Keratinocyte (primary cell): ENCODE data around the gene RFX7. TPM values are rescaled to one million over a fixed set of nuclear protein-coding genes. Genes with fewer than 3 reads are reported as not detected.

Experiments
- DNase-seq: peaks from one replicate; pipeline ENCODE4 v3.0.0-alpha.2; 2011; ENCODE audit warnings: low read depth, missing footprints, low spot score
- FAIRE-seq: peaks from 2 replicates; lab custom pipeline; 2011; peaks lifted over from hg19 to GRCh38; lab: Jason Lieb, UNC
- H2AFZ ChIP-seq: 2 replicates; pipeline ENCODE4 v1.6.0; 2012; ENCODE audit warnings: low read length, control low read depth, inconsistent platforms; ENCODE audit not compliant: control insufficient read depth
- H3K27ac ChIP-seq: 2 replicates; pipeline ENCODE4 v1.5.1; 2011; ENCODE audit warnings: low read length; ENCODE audit not compliant: control insufficient read depth, insufficient read depth
- H3K27me3 ChIP-seq: 3 replicates; pipeline ENCODE4 v1.6.0; 2011; ENCODE audit warnings: low read length; ENCODE audit not compliant: control insufficient read depth, insufficient read depth; ENCODE audit errors: extremely low read depth
- H3K36me3 ChIP-seq, 2 experiments: 2 replicates in 1 of 2; 3 replicates in 1 of 2; pipeline ENCODE4 v1.5.1; 2011; ENCODE audit warnings: low read length in 2 of 2, mild to moderate bottlenecking in 1 of 2; ENCODE audit not compliant: control insufficient read depth in 2 of 2, insufficient read depth in 2 of 2; ENCODE audit errors: extremely low read depth in 1 of 2
- H3K4me1 ChIP-seq: 3 replicates; pipeline ENCODE4 v1.5.1; 2011; ENCODE audit warnings: low read length; ENCODE audit not compliant: control insufficient read depth, insufficient read depth; ENCODE audit errors: extremely low read depth
- H3K4me2 ChIP-seq: 3 replicates; pipeline ENCODE4 v1.6.0; 2011; ENCODE audit warnings: low read depth, low read length; ENCODE audit not compliant: control insufficient read depth, insufficient read depth; ENCODE audit errors: extremely low read depth
- H3K4me3 ChIP-seq, 3 experiments: fragments of 200-600 bp in 1 of 3; sonication (generic) in 1 of 3; 2 replicates in 2 of 3; 3 replicates in 1 of 3; pipeline ENCODE4 v1.5.1; 2011 to 2016; ENCODE audit warnings: low read length in 3 of 3, mild to moderate bottlenecking in 3 of 3, control low read depth in 2 of 3, inconsistent platforms in 1 of 3, low read depth in 1 of 3, mixed read lengths in 1 of 3, mixed run types in 1 of 3, moderate library complexity in 1 of 3; ENCODE audit not compliant: control insufficient read depth in 2 of 3, insufficient read depth in 2 of 3; ENCODE audit errors: extremely low read depth in 1 of 3
- H3K79me2 ChIP-seq: 2 replicates; pipeline ENCODE4 v1.6.0; 2012; ENCODE audit warnings: low read length; ENCODE audit not compliant: control insufficient read depth, insufficient read depth
- H3K9ac ChIP-seq: 3 replicates; pipeline ENCODE4 v1.6.0; 2011; ENCODE audit warnings: low read length; ENCODE audit not compliant: control insufficient read depth, insufficient read depth; ENCODE audit errors: extremely low read depth
- H3K9me1 ChIP-seq: 3 replicates; pipeline ENCODE4 v1.6.0; 2011; ENCODE audit warnings: low read length; ENCODE audit not compliant: control insufficient read depth, insufficient read depth; ENCODE audit errors: extremely low read depth
- H3K9me3 ChIP-seq: 2 replicates; pipeline ENCODE4 v1.5.1; 2012; ENCODE audit warnings: low read depth, low read length; ENCODE audit not compliant: control insufficient read depth
- H4K20me1 ChIP-seq: 3 replicates; pipeline ENCODE4 v1.6.0; 2011; ENCODE audit warnings: low read length; ENCODE audit not compliant: control insufficient read depth, insufficient read depth; ENCODE audit errors: extremely low read depth
- CTCF ChIP-seq, 3 experiments: IDR thresholded peaks in 1 of 3; conservative IDR thresholded peaks in 1 of 3; optimal IDR thresholded peaks in 1 of 3; 2 replicates in 2 of 3; 3 replicates in 1 of 3; pipeline versions ENCODE3 to v1.5.1; 2011; ENCODE audit warnings: low read length in 3 of 3, mild to moderate bottlenecking in 3 of 3, moderate library complexity in 2 of 3, control low read depth in 1 of 3, inconsistent platforms in 1 of 3; ENCODE audit not compliant: insufficient read depth in 2 of 3; ENCODE audit errors: extremely low read depth in 1 of 3
- EZH2 ChIP-seq: IDR thresholded peaks from one replicate; pipeline ENCODE4 v1.6.1; 2012; ENCODE audit warnings: inconsistent platforms, mild to moderate bottlenecking, low read length, moderate library complexity
- dilution Hi-C: fragments of 300-500 bp; cut with MboI; formaldehyde crosslinking; loops from one replicate; pipeline ENCODE4 v1.7.0; 2020; ENCODE audit warnings: low sequenced_read_pairs; ENCODE audit not compliant: extremely low pct_ligation_motif_present
- polyA plus RNA-seq, 5 experiments: library from polyadenylated mRNA; depleted of rRNA in 3 of 5; stranded (reverse) in 3 of 5; stranded (forward) in 1 of 5; unstranded in 1 of 5; fragments of >200 nt; gene quantifications; 1 replicate in 1 of 5; 2 replicates in 3 of 5; 3 replicates in 1 of 5; pipeline versions ENCODE4 v1.2.1 to v1.2.3, GENCODE V29; 2011 to 2012; ENCODE audit warnings: missing spikeins in 2 of 5, low read depth in 1 of 5, low replicate concordance in 1 of 5

The RFX7 gene
- polyA plus RNA-seq, 1 donor (not counting 4 experiments of a cell fraction or from before 2014, with no cell fraction given), result 16.3 TPM

- Histone ChIP-seq H3K27me3 (no peaks in the 10 kb centered on the region), H3K9me1 (no peaks in the 10 kb centered on the region), H3K9me3 (no peaks in the 10 kb centered on the region), H3K4me2 (no peak overlapping the region), H3K36me3 (no peaks in the 10 kb centered on the region), H3K9ac (no peak overlapping the region), H3K79me2 (no peaks in the 10 kb centered on the region), H3K4me1 (peaks cover 28% of the 10 kb centered on the region), H4K20me1 (no peaks in the 10 kb centered on the region), H3K4me3 (no peak overlapping the region), H2AFZ (no peak overlapping the region), H3K27ac (no peak overlapping the region)
- FAIRE-seq, result peak; percentile 39
- DNase-seq, result no peak
- no peak for TF ChIP-seq EZH2
- no peak for TF ChIP-seq CTCF (optimal IDR thresholded peaks at IDR 0.05 in 1 of 3, IDR thresholded peaks at IDR 0.05 in 1 of 3, conservative IDR thresholded peaks at IDR 0.05 in 1 of 3; ENCODE audit: extremely low read depth in 1 of 3, insufficient read depth in 2 of 3, low read length in 3 of 3)
- dilution Hi-C loops, result no loop called here
These were observed 196.3 kb downstream of the RFX7 start for GRCh38 chr15:56047354-56047753.

GRCh38 chr15:56045068-56045748 is 198.5 kb downstream of the RFX7 start:
- H3K27ac ChIP-seq, result no peak overlapping the region
- H3K27me3 ChIP-seq, result no peaks in the 10 kb centered on the region
- H3K4me1 ChIP-seq, result peaks cover 43% of the 10 kb centered on the region
- H3K9me1 ChIP-seq, result no peaks in the 10 kb centered on the region
- no peak for FAIRE-seq
- dilution Hi-C loops, result no loop called here
- H3K4me3 ChIP-seq, result no peak overlapping the region
- no peaks in the 10 kb centered on the region for H4K20me1 ChIP-seq
- H3K79me2 ChIP-seq, result no peaks in the 10 kb centered on the region
- H2AFZ ChIP-seq, result no peak overlapping the region
- no peaks in the 10 kb centered on the region for H3K36me3 ChIP-seq
- H3K9ac ChIP-seq, result no peak overlapping the region
- H3K9me3 ChIP-seq, result no peaks in the 10 kb centered on the region
- DNase-seq, result no peak
- H3K4me2 ChIP-seq, result no peak overlapping the region
- TF ChIP-seq CTCF (optimal IDR thresholded peaks at IDR 0.05 in 1 of 3, IDR thresholded peaks at IDR 0.05 in 1 of 3, conservative IDR thresholded peaks at IDR 0.05 in 1 of 3; ENCODE audit: extremely low read depth in 1 of 3, insufficient read depth in 2 of 3, low read length in 3 of 3), result no peak
- TF ChIP-seq EZH2, result no peak
